Ammon's horn (tissue), 1 donor: ENCODE data around the gene LRRIQ1.
A peak's percentile ranks its signal among the peaks of the same experiment; 100 is the strongest.
"Not testable (repeated sequence)": the region's sequence is repeated elsewhere in the genome, so short reads cannot be mapped to it uniquely, and the experiment has no call there.

Source experiments
- DNase-seq: peaks from one replicate; pipeline ENCODE4 v3.0.0-alpha.2; 2016; ENCODE audit warnings: low spot score

The LRRIQ1 gene

DNA sequence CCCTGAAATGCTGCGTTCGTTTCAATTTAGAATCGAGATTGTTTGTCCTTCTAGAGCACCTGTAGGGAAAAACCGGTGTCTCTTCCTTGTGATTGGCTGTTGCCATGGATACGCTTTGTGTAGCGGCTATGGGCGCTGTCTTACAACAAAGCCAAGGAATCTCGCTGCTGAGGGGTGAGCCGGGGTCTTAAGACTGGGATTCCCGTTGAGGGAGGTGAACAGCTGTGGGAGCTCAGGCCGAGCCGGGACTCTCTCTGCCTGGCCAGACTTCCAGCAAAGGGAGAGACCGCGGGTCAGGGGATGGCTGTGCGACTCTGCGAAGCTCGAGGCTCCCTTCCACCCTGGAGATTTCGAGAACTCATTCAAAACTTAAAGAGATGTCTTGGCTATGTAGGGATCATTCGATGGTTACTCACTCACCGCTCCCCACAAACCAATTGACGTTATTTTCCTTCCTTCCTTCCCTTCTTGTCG is at the start of gene LRRIQ1, which contains the start of gene TSPAN19:
Gene LRRIQ1 (plus strand): TSS at position 118 of the 474 bp plus-strand sequence. CDS start 1,826 bp downstream, outside the sequence.
Gene TSPAN19 (minus strand): TSS at position 44 of the 474 bp plus-strand sequence. CDS start 6,331 bp downstream, outside the sequence.
- DNase-seq, result peak; percentile 83

DNA sequence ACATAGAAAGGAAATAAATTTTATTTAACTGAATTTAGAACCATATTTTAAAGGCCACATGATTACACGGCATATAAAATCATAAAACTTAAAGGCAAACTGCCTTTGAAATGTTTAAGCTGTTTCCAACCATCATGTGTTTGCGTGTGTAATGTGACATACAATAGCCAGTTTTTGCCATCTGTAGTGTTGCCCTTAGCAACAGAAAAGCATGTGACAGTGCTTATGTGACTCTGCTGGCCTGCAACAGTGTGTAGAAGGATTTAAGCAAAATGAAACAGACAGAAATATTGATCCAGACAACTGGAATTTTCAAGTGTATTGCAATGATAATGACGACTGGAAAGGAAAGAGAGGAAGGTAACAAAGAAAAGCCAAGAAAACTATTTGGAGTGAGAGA is 49.6 kb upstream of the LRRIQ1 start:
- peak; percentile 56 for DNase-seq

- DNase-seq, result no peak
These were observed 41.7 kb upstream of the LRRIQ1 start for GRCh38 chr12:84994426-84994825.

DNA sequence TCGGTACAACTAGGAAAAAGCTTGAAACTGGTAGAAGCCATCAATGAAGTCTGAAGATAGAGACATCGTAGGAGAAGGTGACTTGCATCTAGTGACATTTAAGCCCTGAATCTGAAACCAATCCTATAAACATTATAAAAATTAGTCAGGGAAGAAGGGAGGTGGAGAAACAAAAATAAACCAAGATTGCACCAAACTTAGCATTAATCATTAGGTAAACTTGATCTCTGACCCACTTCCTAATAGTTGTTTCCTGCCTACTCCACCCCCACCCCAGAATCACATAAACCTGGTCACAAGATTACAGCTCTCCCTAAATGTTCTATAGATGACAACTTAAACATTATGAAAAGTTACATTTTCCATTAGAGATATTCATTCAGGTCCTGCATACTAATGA is 40.5 kb upstream of the LRRIQ1 start:
- DNase-seq, result no peak

GRCh38 chr12:84996759-84997158 is 39.4 kb upstream of the LRRIQ1 start:
- no peak for DNase-seq

DNA sequence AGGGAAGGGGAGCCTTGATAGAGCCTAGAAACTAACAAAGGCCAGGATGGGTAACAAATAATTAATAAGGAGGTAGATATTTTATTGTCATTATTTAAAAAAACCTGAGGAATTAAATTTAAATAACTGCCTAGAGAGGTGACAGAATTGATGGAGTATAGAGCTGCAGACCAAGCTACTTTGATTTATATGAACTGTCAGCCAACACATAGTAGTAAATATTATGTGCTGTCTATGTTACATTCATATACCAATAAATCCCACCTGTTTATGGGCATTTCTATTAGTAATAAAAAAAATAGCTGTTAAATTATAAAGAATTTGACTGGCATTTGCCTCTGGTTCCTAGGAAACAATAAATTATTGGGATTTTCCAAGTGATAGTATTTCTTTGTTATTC is 37.8 kb upstream of the LRRIQ1 start:
- DNase-seq, result no peak

- DNase-seq, result no peak
These were observed 35.4 kb upstream of the LRRIQ1 start for GRCh38 chr12:85000729-85001128.

- DNase-seq, result no peak
These were observed 33.3 kb upstream of the LRRIQ1 start for GRCh38 chr12:85002778-85003296.

DNA sequence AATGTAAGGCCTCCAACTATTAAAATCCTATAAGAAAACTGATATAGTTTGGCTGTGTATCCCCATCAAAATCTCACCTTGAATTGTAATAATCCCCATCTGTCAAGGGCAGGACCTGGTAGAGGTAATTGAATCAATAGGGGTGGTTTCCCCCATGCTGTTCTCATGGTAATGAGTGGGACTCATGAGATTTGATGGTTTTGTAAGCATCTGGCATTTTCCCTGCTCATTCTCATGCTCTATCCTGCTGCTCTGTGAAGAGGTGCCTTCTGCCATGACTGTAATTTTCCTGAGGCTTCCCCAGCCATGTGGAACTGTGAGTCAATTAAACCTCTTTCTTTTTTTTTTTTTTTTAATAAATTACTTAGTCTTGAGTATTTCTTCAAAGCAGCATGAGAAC is 31.9 kb upstream of the LRRIQ1 start:
- DNase-seq, result no peak

DNA sequence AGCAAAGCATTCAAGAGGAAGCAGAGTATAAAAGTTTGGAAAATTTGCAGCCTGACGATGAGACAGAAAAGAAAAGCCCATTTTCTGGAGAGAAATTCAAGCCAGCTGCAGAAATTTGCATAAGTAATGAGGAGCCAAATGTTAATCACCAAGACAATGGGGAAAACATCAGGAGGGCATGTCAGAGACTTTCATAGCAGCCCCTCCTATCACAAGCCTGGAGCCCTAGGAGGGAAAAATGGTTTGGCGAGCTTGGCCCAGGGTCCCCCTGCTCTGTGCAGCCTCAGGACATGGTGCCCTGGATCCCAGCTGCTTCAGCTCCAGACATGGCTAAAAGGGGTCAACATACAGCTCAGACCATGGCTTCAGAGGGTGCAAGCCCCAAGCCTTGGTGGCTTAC is 31.1 kb upstream of the LRRIQ1 start:
- not testable (repeated sequence) for DNase-seq

DNA sequence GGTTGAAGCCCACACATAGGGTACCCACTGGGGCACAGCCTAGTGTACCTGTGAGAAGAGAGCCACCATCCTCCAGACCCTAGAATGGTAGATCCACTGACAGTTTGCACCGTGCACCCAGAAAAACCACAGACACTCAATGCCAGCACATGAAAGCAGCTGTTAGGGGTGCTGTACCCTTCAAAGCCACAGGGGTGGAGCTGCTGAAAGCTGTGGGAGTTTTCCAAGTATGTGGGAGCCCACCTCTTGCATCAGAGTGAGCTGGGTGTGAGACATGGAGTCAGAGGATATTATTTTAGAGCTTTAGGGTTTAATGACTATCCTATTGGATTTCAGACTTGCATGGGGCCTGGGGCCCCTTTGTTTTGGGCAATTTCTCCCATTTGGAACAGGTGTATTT is 30.5 kb upstream of the LRRIQ1 start:
- no peak for DNase-seq

DNA sequence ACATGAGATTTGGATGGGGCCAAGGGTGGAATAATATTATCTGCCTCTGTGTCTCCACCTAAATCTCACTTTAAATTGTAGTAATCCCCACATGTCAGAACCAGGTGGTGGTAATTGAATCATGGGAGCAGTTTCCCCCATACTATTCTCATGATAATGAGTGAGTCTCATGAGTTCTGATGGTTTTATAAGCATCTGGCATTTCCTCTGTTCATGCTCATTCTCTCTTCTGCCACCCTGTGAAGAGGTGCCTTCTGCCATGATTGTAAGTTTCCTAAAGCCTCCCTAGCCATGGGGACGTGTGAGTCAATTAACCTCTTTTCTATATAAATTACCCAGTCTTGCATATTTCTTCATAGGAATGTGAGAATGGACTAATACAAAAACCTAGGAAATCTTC is 29.9 kb upstream of the LRRIQ1 start:
- no peak for DNase-seq

DNA sequence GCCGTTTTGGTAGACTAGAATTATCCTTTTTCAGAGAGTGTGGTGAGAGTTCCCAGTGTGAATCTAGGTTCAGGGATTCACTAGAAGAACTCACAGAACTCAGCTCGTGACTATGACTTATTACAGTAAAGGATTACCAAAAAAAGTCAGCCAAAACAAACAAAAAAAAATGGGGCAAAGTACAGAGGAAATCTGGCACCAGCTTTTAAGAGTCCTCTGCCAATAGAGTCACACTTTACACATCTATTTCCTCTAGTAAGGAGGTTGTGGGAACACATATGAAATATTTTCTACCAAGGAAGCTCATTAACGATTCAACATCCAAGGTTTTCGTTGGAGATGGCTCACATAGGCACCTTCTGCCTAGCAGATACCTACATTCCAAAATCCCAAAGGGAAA is 28.3 kb upstream of the LRRIQ1 start:
- DNase-seq, result no peak

- peak; percentile 56 for DNase-seq
These were observed 19.7 kb upstream of the LRRIQ1 start for GRCh38 chr12:85016413-85016812.

DNA sequence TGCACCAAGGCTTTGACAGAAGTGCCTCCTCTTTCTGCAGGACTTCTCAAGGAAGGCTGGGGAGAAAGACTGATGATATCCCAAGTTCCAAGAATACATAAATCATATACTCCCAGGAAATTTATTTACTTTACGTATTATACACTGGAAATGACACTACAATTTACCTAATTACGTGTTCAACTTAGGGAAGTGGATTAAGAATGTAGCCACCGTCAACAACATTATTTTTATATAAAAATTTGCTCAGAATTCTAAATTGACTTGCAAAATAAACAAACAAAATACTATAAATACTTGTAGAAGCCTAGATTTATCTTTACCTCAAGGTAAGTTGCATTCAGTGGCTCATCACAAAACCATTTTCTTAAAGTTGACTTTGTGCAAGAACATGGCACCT is 19.0 kb upstream of the LRRIQ1 start:
- DNase-seq, result no peak

- DNase-seq, result no peak
These were observed 18.5 kb upstream of the LRRIQ1 start for GRCh38 chr12:85017618-85018017.

GRCh38 chr12:85018098-85018497 is 18.1 kb upstream of the LRRIQ1 start:
- no peak for DNase-seq

DNA sequence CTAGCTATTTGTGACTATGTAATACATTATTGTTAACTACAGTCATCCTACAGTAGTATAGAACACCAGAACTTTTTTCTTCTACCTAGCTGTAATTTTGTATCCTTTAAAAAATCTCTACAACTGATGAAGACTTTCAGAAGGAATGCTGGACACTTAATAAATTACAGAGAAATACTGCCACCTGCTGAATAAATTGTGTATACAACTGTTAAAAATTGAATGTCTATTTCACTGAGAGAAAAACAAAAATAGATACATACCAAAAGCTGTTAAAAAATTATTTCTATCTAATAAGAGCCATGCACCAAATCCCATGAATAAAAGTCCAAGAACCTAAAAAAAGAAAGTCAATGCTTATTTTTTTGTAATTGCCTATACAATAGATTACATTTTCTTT is 6.7 kb upstream of the LRRIQ1 start:
- DNase-seq, result no peak

DNA sequence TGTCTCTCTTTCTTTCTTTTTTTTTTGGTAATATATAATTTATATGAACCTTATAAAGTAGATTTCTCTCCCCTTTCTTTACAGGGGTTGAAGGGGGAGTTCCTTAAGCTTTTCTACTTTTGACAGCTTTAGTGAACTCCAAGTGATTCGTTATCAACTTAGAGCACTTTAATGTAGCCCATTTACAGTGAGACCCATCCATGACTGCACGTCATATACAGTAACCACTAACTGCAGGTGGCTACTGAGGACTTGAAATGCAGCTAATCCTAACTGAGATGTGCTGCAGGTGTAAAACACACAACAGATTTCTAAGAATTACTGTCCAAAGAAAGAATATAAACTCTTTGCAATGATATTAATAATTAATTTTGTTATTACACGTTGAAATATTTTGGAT is 582 bp downstream of the LRRIQ1 start:
- DNase-seq, result no peak

DNA sequence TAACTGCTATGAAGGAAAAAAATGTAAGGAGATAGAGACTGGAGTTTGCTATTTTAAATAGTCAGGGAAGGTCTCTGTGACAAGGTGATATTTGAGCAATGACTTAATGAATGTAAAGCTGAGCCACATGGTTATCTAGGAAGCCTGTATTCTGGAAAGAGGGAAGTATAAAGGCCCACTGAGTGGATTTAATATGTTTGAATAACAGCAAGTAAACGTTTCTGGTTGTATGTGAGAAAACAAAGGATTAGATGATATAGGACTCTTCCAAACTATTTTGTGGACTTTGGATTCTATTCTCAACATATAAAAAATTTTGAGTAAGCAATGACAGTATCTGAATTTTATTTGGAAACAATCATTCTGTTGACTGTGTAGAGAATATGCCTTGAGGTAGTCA is 5.2 kb downstream of the LRRIQ1 start:
- no peak for DNase-seq

DNA sequence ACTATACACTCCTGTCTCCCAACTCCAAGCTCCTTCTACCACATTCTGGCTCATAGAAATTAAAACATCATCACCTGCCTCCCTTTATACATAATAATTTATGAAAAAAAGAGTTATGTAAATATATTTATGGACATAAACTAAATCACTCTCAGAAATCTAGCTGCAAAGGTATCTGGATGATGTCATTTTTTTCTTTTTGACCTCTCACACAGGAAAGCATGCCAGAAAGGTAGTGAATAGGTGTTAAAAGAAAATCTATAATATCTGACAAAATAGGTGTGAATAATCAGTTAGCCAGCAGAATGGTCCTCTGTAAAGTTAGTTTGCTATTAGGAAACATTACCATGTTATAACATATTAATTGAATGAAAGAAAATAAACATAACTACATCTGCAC is 7.7 kb downstream of the LRRIQ1 start:
- DNase-seq, result no peak

- peak; percentile 32 for DNase-seq
These were observed 21.3 kb downstream of the LRRIQ1 start for GRCh38 chr12:85057370-85057963.

DNA sequence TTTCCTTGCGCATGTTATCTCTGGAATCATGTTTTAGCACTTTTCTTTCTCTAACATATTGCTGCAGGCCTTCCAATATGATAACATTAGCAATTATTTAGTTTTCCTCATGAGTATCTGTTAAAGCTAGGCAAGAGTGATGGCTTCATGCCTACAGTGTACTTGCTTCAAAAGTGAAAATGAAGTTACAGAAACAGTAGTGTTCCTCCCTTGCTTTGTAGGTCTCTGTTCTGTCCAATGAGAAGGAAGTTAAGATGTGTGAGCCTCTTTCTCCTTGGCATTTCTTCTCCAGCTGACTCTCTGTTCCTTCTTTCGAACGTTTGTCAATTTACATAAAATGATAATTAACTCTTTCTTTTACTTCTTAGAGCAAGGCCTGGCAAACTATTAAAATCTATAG is 22.2 kb downstream of the LRRIQ1 start:
- no peak for DNase-seq

- DNase-seq, result no peak
These were observed 23.4 kb downstream of the LRRIQ1 start for GRCh38 chr12:85059594-85059993.
